ENCODE results near the gene WDR73.

Gene WDR73

DNA sequence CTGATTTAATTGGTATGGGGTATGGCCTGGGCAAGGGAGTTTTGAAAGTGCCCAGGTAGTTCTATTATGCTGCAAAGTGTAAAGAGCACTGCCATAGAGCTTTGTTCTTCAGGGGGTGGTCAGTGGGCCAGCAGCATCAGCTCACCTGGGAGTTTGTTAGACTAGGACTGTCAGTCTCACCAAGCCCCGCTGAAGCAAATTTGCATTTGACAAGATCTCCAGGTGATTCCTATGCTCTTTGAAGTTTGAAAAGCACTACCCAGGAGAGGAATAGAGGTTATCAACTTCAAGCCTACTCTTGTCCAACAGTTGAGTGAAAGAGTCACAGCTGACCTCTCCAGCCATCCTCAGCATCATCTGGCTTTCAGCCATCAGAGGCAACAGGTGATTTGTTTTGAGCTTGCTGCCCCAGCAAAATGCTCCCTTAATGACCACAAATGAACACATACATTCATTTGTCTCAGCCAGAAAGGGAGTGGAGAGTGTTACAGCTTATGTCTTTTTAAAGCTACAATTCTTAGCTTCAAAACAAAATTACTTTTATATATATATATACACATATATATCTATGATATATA lies 45.3 kb downstream of the WDR73 start:
- Histone ChIP-seq H3F3A (ENCODE audit: low read depth) (no peaks in the 10 kb centered on the region), H3K36me3 (ENCODE audit: insufficient read depth, low read length) (peaks cover 8% of the 10 kb centered on the region; the same call in 1 of the 2 replicates), H3K4me3 (ENCODE audit: low read length, poor library complexity, severe bottlenecking) (no peak overlapping the region), H2AFZ (ENCODE audit: low read length) (no peak overlapping the region), H3K27me3 (ENCODE audit: insufficient read depth, low read length, poor library complexity, severe bottlenecking) (no peaks in the 10 kb centered on the region), H3K9me3 (ENCODE audit: insufficient read depth, low read depth, low read length) (no peaks in the 10 kb centered on the region), H3K9ac (ENCODE audit: low read depth, low read length, poor library complexity, severe bottlenecking) (no peak overlapping the region), H3K79me2 (ENCODE audit: insufficient read depth, low read length) (peaks cover 91% of the 10 kb centered on the region), H3K4me2 (ENCODE audit: low read depth, low read length, poor library complexity, severe bottlenecking) (no peak overlapping the region), H4K20me1 (ENCODE audit: insufficient read depth, low read length, poor library complexity, severe bottlenecking) (peaks cover 52% of the 10 kb centered on the region), H3K9me2 (replicated peaks; ENCODE audit: low read depth, low read length) (no peaks in the 10 kb centered on the region), H3K4me1 (ENCODE audit: insufficient read depth, low read length, poor library complexity, severe bottlenecking) (peaks cover 31% of the 10 kb centered on the region)
- TF ChIP-seq, protein P1, sequence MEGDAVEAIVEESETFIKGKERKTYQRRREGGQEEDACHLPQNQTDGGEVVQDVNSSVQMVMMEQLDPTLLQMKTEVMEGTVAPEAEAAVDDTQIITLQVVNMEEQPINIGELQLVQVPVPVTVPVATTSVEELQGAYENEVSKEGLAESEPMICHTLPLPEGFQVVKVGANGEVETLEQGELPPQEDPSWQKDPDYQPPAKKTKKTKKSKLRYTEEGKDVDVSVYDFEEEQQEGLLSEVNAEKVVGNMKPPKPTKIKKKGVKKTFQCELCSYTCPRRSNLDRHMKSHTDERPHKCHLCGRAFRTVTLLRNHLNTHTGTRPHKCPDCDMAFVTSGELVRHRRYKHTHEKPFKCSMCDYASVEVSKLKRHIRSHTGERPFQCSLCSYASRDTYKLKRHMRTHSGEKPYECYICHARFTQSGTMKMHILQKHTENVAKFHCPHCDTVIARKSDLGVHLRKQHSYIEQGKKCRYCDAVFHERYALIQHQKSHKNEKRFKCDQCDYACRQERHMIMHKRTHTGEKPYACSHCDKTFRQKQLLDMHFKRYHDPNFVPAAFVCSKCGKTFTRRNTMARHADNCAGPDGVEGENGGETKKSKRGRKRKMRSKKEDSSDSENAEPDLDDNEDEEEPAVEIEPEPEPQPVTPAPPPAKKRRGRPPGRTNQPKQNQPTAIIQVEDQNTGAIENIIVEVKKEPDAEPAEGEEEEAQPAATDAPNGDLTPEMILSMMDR (conservative IDR thresholded peaks at IDR 0.05; ENCODE audit: low read length): no peak
- no peak for TF ChIP-seq EZH2phosphoT487 (IDR thresholded peaks at IDR 0.05; ENCODE audit: borderline replicate concordance)

DNA sequence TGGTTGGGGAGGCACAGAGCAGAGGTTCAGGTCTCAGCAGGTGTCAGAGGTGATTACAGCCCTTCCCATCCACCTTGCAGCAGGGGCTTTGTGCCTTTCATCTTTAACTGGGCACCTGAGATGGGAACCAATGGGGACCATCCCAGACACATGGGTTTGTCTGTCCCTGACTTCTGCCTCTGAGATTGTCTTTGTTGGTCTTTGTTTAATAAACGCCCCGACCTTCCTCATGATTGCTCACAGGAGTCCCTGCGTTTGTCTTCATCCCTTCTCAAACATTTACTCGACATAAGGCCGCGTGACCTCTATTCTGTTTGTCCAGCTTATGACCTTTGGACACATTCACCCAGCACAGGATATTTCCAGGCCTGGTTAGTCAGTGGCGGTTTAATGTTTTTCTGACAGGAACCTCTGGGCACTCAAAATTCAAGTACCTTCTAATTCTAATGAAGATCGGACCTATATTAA lies 47.4 kb downstream of the WDR73 start:
- H4K20me1 ChIP-seq (ENCODE audit: insufficient read depth, low read length, poor library complexity, severe bottlenecking): peaks cover 61% of the 10 kb centered on the region
- no peak for TF ChIP-seq EZH2phosphoT487 (IDR thresholded peaks at IDR 0.05; ENCODE audit: borderline replicate concordance)
- TF ChIP-seq, protein P1 (conservative IDR thresholded peaks at IDR 0.05; ENCODE audit: low read length): no peak
- H3K9me3 ChIP-seq (ENCODE audit: insufficient read depth, low read depth, low read length): no peaks in the 10 kb centered on the region
- H3K4me2 ChIP-seq (ENCODE audit: low read depth, low read length, poor library complexity, severe bottlenecking): peak overlapping the region; percentile 89
- H3K9ac ChIP-seq (ENCODE audit: low read depth, low read length, poor library complexity, severe bottlenecking): no peak overlapping the region
- H3F3A ChIP-seq (ENCODE audit: low read depth): no peaks in the 10 kb centered on the region
- peaks cover 41% of the 10 kb centered on the region for H3K4me1 ChIP-seq (ENCODE audit: insufficient read depth, low read length, poor library complexity, severe bottlenecking)
- H2AFZ ChIP-seq (ENCODE audit: low read length): no peak overlapping the region
- H3K36me3 ChIP-seq (ENCODE audit: insufficient read depth, low read length): peaks cover 8% of the 10 kb centered on the region; the same call in 1 of the 2 replicates
- peak overlapping the region; percentile 94 for H3K4me3 ChIP-seq (ENCODE audit: low read length, poor library complexity, severe bottlenecking)
- H3K9me2 ChIP-seq (replicated peaks; ENCODE audit: low read depth, low read length): no peaks in the 10 kb centered on the region
- no peaks in the 10 kb centered on the region for H3K27me3 ChIP-seq (ENCODE audit: insufficient read depth, low read length, poor library complexity, severe bottlenecking)
- H3K79me2 ChIP-seq (ENCODE audit: insufficient read depth, low read length): peaks cover 93% of the 10 kb centered on the region

- Histone ChIP-seq H3K4me1 (ENCODE audit: insufficient read depth, low read length, poor library complexity, severe bottlenecking) (peaks cover 41% of the 10 kb centered on the region), H3K27me3 (ENCODE audit: insufficient read depth, low read length, poor library complexity, severe bottlenecking) (no peaks in the 10 kb centered on the region), H3K4me2 (ENCODE audit: low read depth, low read length, poor library complexity, severe bottlenecking) (peak overlapping the region; percentile 89), H3K4me3 (ENCODE audit: low read length, poor library complexity, severe bottlenecking) (peak overlapping the region; percentile 94), H3K9ac (ENCODE audit: low read depth, low read length, poor library complexity, severe bottlenecking) (peak overlapping the region; percentile 56), H3F3A (ENCODE audit: low read depth) (no peaks in the 10 kb centered on the region), H3K9me2 (replicated peaks; ENCODE audit: low read depth, low read length) (no peaks in the 10 kb centered on the region), H4K20me1 (ENCODE audit: insufficient read depth, low read length, poor library complexity, severe bottlenecking) (peaks cover 61% of the 10 kb centered on the region), H3K9me3 (ENCODE audit: insufficient read depth, low read depth, low read length) (no peaks in the 10 kb centered on the region), H2AFZ (ENCODE audit: low read length) (no peak overlapping the region), H3K36me3 (ENCODE audit: insufficient read depth, low read length) (peaks cover 8% of the 10 kb centered on the region; the same call in 1 of the 2 replicates), H3K79me2 (ENCODE audit: insufficient read depth, low read length) (peaks cover 89% of the 10 kb centered on the region)
- no peak for TF ChIP-seq EZH2phosphoT487 (IDR thresholded peaks at IDR 0.05; ENCODE audit: borderline replicate concordance)
- TF ChIP-seq, protein P1 (conservative IDR thresholded peaks at IDR 0.05; ENCODE audit: low read length): no peak
Observed at GRCh38 chr15:84605554-84605882, 48.6 kb downstream of the WDR73 start.

Data from Loucy (cell line).